Smooth muscle cell (in vitro differentiated cells): ENCODE results near the gene GK. TPM values are rescaled to one million over a fixed set of nuclear protein-coding genes. Genes with fewer than 3 reads are reported as not detected.
"Not testable (repeated sequence)": the region's sequence is repeated elsewhere in the genome, so short reads cannot be mapped to it uniquely, and the experiment has no call there.

ENCODE experiments used
- DNase-seq: peaks from one replicate; lab custom pipeline; 2025; ENCODE audit not compliant: unreplicated experiment; lab: John Stamatoyannopoulos, UW
- H2AFZ ChIP-seq: fragments of 200-600 bp; sonication (generic); 2 replicates; pipeline ENCODE4 v1.6.0; 2016; ENCODE audit warnings: antibody characterized with exemption, low read depth, mild to moderate bottlenecking
- H3F3A ChIP-seq: fragments of 200-600 bp; sonication (generic); 2 replicates; pipeline ENCODE4 v1.6.0; 2017; ENCODE audit warnings: antibody characterized with exemption, low read depth
- H3K27ac ChIP-seq: fragments of 200-600 bp; sonication (generic); 2 replicates; pipeline ENCODE4 v1.5.1; 2016; ENCODE audit warnings: low read depth, mild to moderate bottlenecking
- H3K27me3 ChIP-seq: fragments of 200-600 bp; sonication (generic); 2 replicates; pipeline ENCODE4 v1.6.1; 2016; ENCODE audit warnings: low read depth, mild to moderate bottlenecking
- H3K36me3 ChIP-seq: fragments of 200-600 bp; sonication (generic); 2 replicates; pipeline ENCODE4 v1.5.1; 2016; ENCODE audit warnings: low read depth
- H3K4me1 ChIP-seq: fragments of 200-600 bp; sonication (generic); 2 replicates; pipeline ENCODE4 v1.5.1; 2016; ENCODE audit warnings: low read depth
- H3K4me2 ChIP-seq: fragments of 200-600 bp; sonication (generic); 2 replicates; pipeline ENCODE4 v1.6.0; 2016; ENCODE audit warnings: mild to moderate bottlenecking
- H3K4me3 ChIP-seq: fragments of 200-600 bp; sonication (generic); 2 replicates; pipeline ENCODE4 v1.5.1; 2016; ENCODE audit warnings: mild to moderate bottlenecking
- H3K79me2 ChIP-seq: fragments of 200-600 bp; sonication (generic); 2 replicates; pipeline ENCODE4 v1.6.0; 2016; ENCODE audit warnings: low read depth, mild to moderate bottlenecking
- H3K9ac ChIP-seq: fragments of 200-600 bp; sonication (generic); 2 replicates; pipeline ENCODE4 v1.6.0; 2016; ENCODE audit warnings: low read depth
- H3K9me3 ChIP-seq: fragments of 200-600 bp; sonication (generic); replicated peaks from 2 replicates; pipeline ENCODE4 v1.5.1; 2016; ENCODE audit warnings: low read depth
- H4K20me1 ChIP-seq: fragments of 200-600 bp; sonication (generic); 2 replicates; pipeline ENCODE4 v1.6.0; 2016; ENCODE audit warnings: low read depth
- WGBS: methylation state at CpG from one replicate; pipeline ENCODE4 v1.1.7; 2016; ENCODE audit warnings: low lambda C conversion rate; 5-methylcytosine and 5-hydroxymethylcytosine counted together
- polyA plus RNA-seq: library from polyadenylated mRNA; unstranded; fragments of >200 nt; fragmentation: Nextera tagmentation; extraction: Ambion mirVana; gene quantifications from 2 replicates; pipeline ENCODE4 v1.2.1, GENCODE V29; 2016
- total RNA-seq: library from RNA; depleted of rRNA; stranded (reverse); fragments of >200 nt; gene quantifications from 2 replicates; pipeline ENCODE4 v1.2.3, GENCODE V29; 2014
- TF ChIP-seq, protein P1 (sequence below): fragments of 200-600 bp; sonication (generic); IDR thresholded peaks from 2 replicates; pipeline ENCODE4 v1.5.1; 2017; ENCODE audit warnings: borderline replicate concordance, mild to moderate bottlenecking, antibody characterized with exemption; ENCODE audit not compliant: insufficient read depth, poor library complexity, severe bottlenecking

The GK gene
- total and polyA plus RNA-seq, 2 experiments from 2014 or later, result 4.5 to 5.8 TPM

DNA sequence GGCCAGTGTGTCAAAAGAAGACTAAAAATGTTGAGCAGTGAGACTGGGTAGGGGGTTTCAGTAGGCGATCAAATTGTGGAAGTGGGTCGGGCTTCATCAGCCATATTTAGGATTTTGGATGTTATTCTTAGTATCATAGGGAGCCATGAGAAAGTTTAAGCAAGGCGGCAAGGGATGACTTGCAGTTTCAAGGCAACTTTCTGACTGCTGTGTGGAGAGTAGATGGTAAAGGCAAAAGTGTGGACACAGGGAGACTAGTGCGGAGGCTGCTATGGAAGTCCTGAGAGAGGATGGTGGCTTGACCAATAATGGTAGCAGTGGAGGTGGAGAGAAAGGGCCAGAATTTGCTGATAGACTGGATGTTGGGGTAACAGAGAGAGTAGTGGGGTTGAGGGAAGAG is 15.4 kb downstream of the GK start:
- Histone ChIP-seq H3K4me3 (no peak overlapping the region), H3F3A (no peaks in the 10 kb centered on the region), H3K9ac (no peak overlapping the region), H3K9me3 (no peaks in the 10 kb centered on the region), H4K20me1 (no peaks in the 10 kb centered on the region), H3K4me2 (no peak overlapping the region), H3K27ac (no peak overlapping the region), H3K27me3 (no peaks in the 10 kb centered on the region), H3K36me3 (no peaks in the 10 kb centered on the region), H3K79me2 (no peaks in the 10 kb centered on the region), H3K4me1 (no peaks in the 10 kb centered on the region), H2AFZ (no peak overlapping the region)
- 97% methylated on average over 4 of the region's 4 CpGs for WGBS
- TF ChIP-seq, protein P1, sequence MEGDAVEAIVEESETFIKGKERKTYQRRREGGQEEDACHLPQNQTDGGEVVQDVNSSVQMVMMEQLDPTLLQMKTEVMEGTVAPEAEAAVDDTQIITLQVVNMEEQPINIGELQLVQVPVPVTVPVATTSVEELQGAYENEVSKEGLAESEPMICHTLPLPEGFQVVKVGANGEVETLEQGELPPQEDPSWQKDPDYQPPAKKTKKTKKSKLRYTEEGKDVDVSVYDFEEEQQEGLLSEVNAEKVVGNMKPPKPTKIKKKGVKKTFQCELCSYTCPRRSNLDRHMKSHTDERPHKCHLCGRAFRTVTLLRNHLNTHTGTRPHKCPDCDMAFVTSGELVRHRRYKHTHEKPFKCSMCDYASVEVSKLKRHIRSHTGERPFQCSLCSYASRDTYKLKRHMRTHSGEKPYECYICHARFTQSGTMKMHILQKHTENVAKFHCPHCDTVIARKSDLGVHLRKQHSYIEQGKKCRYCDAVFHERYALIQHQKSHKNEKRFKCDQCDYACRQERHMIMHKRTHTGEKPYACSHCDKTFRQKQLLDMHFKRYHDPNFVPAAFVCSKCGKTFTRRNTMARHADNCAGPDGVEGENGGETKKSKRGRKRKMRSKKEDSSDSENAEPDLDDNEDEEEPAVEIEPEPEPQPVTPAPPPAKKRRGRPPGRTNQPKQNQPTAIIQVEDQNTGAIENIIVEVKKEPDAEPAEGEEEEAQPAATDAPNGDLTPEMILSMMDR, result no peak
- no peak for DNase-seq

DNA sequence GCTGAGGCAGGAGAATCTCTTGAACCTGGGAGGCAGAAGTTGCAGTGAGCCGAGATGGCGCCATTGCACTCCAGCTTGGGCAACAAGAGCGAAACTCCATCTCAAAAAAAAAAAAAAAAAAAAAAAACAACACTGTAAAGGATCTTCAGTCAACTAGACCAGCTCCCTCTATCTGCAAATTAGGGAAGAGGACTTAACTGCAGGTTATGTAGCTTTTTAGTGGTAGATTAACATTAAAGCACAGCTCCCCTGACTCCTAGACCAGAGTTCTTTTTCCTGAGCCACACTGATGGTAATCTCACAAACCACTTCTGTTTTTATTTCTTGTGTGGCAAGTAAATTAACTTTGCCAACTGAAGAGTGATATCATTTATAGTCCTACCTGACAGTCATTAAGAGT is 18.0 kb downstream of the GK start:
- H3K36me3 ChIP-seq, DNase-seq, H3K27ac ChIP-seq, H3K79me2 ChIP-seq, H3K9me3 ChIP-seq, H3K4me1 ChIP-seq, H3F3A ChIP-seq, H4K20me1 ChIP-seq, H2AFZ ChIP-seq, H3K4me2 ChIP-seq, H3K9ac ChIP-seq, H3K4me3 ChIP-seq, H3K27me3 ChIP-seq: not testable (repeated sequence)
- WGBS, result 80% methylated on average over 3 of the region's 3 CpGs

DNA sequence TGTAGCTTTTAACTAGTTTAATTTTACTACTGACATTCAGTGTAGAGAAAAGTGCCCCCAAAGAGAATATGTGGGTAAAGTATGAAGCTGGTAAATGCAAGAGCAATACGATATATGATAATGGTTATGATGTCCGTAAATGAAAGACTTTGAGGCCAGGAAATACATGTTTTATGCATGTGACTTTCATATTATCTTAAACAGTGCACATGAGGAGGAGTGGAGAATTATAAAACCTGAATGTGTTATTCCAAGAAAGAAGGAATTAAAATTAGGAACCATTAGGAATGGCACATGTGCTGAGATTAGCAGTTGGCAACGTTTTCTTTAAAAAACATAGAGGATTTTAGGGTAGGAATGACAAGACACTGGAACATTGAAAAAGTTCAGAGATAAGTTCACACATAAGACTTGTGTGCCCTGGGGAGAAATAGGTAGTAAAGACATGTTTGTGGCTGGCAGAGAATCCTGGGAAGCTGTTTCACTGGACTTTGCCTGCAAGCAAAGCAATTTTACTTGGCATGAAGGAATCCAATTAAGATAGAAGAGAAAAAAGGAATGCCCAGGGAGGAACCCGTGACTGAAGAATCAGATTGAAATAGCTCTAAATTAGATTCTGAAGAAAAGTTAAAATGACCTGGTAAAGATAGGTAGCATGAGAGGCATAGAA is 20.0 kb downstream of the GK start:
- H3K9ac ChIP-seq, result no peak overlapping the region
- H2AFZ ChIP-seq, result no peak overlapping the region
- no peaks in the 10 kb centered on the region for H4K20me1 ChIP-seq
- no peaks in the 10 kb centered on the region for H3K79me2 ChIP-seq
- TF ChIP-seq, protein P1, result no peak
- H3K9me3 ChIP-seq, result no peaks in the 10 kb centered on the region
- H3F3A ChIP-seq, result no peaks in the 10 kb centered on the region
- no peak overlapping the region for H3K27ac ChIP-seq
- no peak overlapping the region for H3K4me2 ChIP-seq
- DNase-seq, result no peak
- 75% methylated on average over 4 of the region's 4 CpGs for WGBS
- no peaks in the 10 kb centered on the region for H3K27me3 ChIP-seq
- H3K4me3 ChIP-seq, result no peak overlapping the region
- H3K4me1 ChIP-seq, result no peaks in the 10 kb centered on the region
- no peaks in the 10 kb centered on the region for H3K36me3 ChIP-seq

DNA sequence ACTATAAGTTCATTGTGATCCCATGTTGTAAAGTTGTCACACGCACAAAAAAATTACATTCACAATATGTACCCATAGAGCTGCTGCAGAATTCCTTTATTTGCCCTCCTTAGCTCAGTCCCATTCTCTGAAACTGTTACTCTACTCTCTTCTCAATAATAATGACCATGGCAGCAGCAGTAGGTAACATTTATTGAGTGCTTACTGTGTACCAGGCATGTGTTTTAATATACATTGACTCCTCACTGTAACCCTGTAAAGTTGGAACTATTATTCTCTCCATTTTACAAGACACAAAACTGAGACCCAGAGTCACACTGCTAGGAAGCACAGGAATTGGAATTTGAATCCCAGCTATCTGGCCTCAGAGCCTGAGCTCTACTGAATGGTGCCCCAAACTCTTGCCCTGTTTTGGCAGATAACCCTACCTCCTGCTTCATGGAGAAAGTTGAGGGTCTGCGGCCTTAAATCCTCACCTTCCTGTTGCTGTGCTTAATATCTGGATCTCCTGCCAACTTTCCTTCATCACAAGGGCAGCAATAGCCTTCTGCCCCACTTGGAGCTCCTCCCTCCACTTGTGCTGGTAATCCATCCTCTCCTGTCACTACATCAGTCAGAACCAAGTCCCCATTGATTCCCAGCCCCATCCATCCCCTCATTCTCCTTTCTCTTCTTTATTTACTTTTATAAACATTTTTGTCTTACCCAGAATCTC is 20.8 kb downstream of the GK start:
- DNase-seq, result no peak
- H3K36me3 ChIP-seq, result no peaks in the 10 kb centered on the region
- no peak overlapping the region for H2AFZ ChIP-seq
- H3F3A ChIP-seq, result no peaks in the 10 kb centered on the region
- 72% methylated on average over 2 of the region's 2 CpGs for WGBS
- no peaks in the 10 kb centered on the region for H3K79me2 ChIP-seq
- no peak overlapping the region for H3K4me3 ChIP-seq
- no peak overlapping the region for H3K9ac ChIP-seq
- no peak overlapping the region for H3K4me2 ChIP-seq
- no peak overlapping the region for H3K27ac ChIP-seq
- no peaks in the 10 kb centered on the region for H3K9me3 ChIP-seq
- H4K20me1 ChIP-seq, result no peaks in the 10 kb centered on the region
- H3K27me3 ChIP-seq, result no peaks in the 10 kb centered on the region
- H3K4me1 ChIP-seq, result no peaks in the 10 kb centered on the region
- TF ChIP-seq, protein P1, result no peak
